Pancreas (tissue), 10 donors: ENCODE data around the gene RIMKLB. TPM values are rescaled to one million over a fixed set of nuclear protein-coding genes. Genes with fewer than 3 reads are reported as not detected.

ENCODE experiments used
- ATAC-seq, 4 donors: fragments of 200-7000 bp; cut with Tn5 transposase; one replicate each; pipeline versions ENCODE4 v1.8.0 to v1.9.1; 2020; ENCODE audit warnings: mild to moderate bottlenecking in 4 of 4, moderate library complexity in 4 of 4
- DNase-seq, 6 donors: peaks; one replicate each; pipeline ENCODE4 v3.0.0-alpha.2; 2020
- FAIRE-seq: peaks from 2 replicates; lab custom pipeline; 2012; peaks lifted over from hg19 to GRCh38; lab: Jason Lieb, UNC
- H3K27ac ChIP-seq, 4 donors: fragments of 200-600 bp; sonication (generic); 1 replicate in 3 of 4; 2 replicates in 1 of 4; pipeline versions ENCODE4 v1.5.0 to v1.8.0; 2020
- H3K27me3 ChIP-seq, 4 donors: fragments of 200-600 bp; one replicate each; pipeline ENCODE4 v1.8.0; 2021
- H3K36me3 ChIP-seq, 3 donors: fragments of 200-600 bp; sonication (generic) in 1 of 3; one replicate each; pipeline versions ENCODE4 v1.5.0 to v1.8.0; 2020 to 2021
- H3K4me1 ChIP-seq, 3 donors: fragments of 200-600 bp; one replicate each; pipeline ENCODE4 v1.8.0; 2021
- H3K4me3 ChIP-seq, 4 donors: fragments of 200-600 bp; sonication (generic) in 2 of 4; one replicate each; pipeline versions ENCODE4 v1.5.0 to v1.8.0; 2020 to 2021
- H3K9me3 ChIP-seq, 4 donors: fragments of 200-600 bp; one replicate each; pipeline ENCODE4 v1.8.0; 2021
- WGBS, 2 donors: extraction: QIAGEN DNeasy Blood & Tissue Kit; methylation state at CpG; one replicate each; pipeline ENCODE4 v1.1.7; 2013; 5-methylcytosine and 5-hydroxymethylcytosine counted together
- intact Hi-C, 3 donors: fragments of 100-400 bp; cut with DNase I; formaldehyde crosslinking; loops; one replicate each; pipeline versions ENCODE4 v1.11.1 to v1.14.2; 2022
- polyA plus RNA-seq, 2 donors: library from polyadenylated mRNA; stranded (reverse); fragments of 200-250 nt; gene quantifications; one replicate each; pipeline ENCODE4 v1.2.3, GENCODE V29; 2013
- total RNA-seq, 6 donors: library from RNA; stranded (reverse); fragmentation: NEBNext Ultra II Directional in 4 of 6; extraction: Animal tissue kit (Norgen Biotek cat#: 25700) in 4 of 6; gene quantifications; one replicate each; pipeline versions ENCODE4 v1.2.1 to v1.2.4, GENCODE V29; 2021 to 2023
- TF ChIP-seq, protein P1 (sequence below), 4 donors: fragments of 200-600 bp; sonication (generic) in 3 of 4; IDR thresholded peaks; one replicate each; pipeline versions ENCODE4 v1.5.0 to v1.8.0; 2021; ENCODE audit warnings: antibody characterized with exemption in 4 of 4
- donor health status: healthy with polysubstance abuse.
- donor health status: DM: no; HTN: no; CAD: no; lungs with moderate emphysema.
- donor health status: DM: no; HTN: no; CAD: no.
- donor health status: control.
- donor health status: control.
- donor health status: Bipolar disorder and iron deficiency.
- donor health status: DM: yes; HTN: yes; CAD: no.
- donor health status: DM: no; HTN: no; CAD: no.
- donor health status: DM: no; HTN: no; CAD: no.
- donor health status: DM: yes; HTN: yes; CAD: no.

The RIMKLB gene
- total and polyA plus RNA-seq, 8 donors = 5.1 to 46.2 (median 8.8) TPM

DNA sequence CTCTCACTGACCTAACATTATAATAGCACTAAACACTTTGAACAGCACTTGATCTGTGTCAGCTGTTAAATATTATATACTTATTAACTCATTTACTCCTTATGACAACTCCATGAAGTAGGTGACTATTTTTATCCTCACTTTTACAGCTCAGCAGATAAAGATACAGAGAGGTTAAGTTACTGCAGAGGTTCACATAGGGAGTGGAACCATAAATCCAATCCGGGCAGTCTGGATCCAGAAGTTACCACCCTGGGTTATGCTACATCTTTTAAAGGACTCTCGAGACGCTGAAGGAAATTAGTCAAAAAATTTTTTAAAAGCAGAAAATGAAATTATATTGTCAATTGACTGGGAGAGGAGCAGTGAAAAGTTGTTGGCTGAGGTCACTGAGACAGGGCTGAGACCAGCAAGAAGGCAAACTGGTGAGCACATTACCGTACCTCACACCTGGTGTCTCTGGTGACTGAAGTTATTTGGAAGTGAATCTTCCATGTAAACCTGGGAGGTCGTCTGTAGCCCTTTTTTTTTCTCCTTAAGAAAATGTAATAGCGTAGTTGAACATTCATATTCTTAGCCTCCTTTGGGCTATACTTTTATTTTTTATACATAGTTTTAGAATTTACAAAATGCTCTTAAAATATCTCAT, 1.2 kb upstream of the RIMKLB start:
- intact Hi-C loops = no loop called here
- peak overlapping the region; percentile 54 to 99 (median 86) for H3K4me3 ChIP-seq

DNA sequence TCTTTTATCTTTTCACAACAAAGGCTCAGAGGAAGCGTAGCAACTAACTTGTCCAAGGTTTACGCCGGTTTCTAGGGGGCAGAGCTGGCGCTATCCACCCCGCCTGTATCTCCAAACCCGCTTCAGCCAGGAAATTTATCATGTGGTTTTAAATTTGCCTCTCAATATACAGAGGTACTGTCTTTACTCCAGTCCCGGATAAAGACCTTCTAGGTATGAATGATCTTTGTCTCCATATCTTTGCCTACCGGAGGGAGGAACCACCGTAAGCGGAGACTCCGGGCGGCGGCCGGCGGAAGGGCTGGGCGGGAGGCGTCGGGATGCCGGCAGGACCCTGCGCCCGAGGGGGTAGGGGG, 693 bp upstream of the RIMKLB start:
- no peaks in the 10 kb centered on the region for H3K36me3 ChIP-seq
- peak overlapping the region; percentile 54 to 99 (median 86) for H3K4me3 ChIP-seq
- DNase-seq = peak in 1 of 6 donors; percentile 66
- H3K27ac ChIP-seq = peak overlapping the region in 3 of 4 donors; percentile 48 to 77 (median 75)
- ATAC-seq = peak; percentile 26 to 51 (median 40)
- whole genome bisulfite sequencing, 2 donors = 0 to 1% methylated on average over 21 of the region's 21 CpGs
- no peak for FAIRE-seq
- no peaks in the 10 kb centered on the region for H3K9me3 ChIP-seq
- TF ChIP-seq, protein P1, sequence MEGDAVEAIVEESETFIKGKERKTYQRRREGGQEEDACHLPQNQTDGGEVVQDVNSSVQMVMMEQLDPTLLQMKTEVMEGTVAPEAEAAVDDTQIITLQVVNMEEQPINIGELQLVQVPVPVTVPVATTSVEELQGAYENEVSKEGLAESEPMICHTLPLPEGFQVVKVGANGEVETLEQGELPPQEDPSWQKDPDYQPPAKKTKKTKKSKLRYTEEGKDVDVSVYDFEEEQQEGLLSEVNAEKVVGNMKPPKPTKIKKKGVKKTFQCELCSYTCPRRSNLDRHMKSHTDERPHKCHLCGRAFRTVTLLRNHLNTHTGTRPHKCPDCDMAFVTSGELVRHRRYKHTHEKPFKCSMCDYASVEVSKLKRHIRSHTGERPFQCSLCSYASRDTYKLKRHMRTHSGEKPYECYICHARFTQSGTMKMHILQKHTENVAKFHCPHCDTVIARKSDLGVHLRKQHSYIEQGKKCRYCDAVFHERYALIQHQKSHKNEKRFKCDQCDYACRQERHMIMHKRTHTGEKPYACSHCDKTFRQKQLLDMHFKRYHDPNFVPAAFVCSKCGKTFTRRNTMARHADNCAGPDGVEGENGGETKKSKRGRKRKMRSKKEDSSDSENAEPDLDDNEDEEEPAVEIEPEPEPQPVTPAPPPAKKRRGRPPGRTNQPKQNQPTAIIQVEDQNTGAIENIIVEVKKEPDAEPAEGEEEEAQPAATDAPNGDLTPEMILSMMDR (IDR thresholded peaks at IDR 0.05) = no peak
- intact Hi-C loops = no loop called here
- H3K4me1 ChIP-seq = peaks cover 0 to 13% (median 3%) of the 10 kb centered on the region in 3 donors
- H3K27me3 ChIP-seq = no peaks in the 10 kb centered on the region

More for the DNA sequence above, 1.2 kb upstream of the RIMKLB start:
- Histone ChIP-seq H3K27ac (peak overlapping the region in 2 of 4 donors; percentile 48 to 77), H3K4me1 (peaks cover 0 to 11% (median 3%) of the 10 kb centered on the region in 3 donors), H3K36me3 (no peaks in the 10 kb centered on the region), H3K27me3 (no peaks in the 10 kb centered on the region), H3K9me3 (no peaks in the 10 kb centered on the region)
- TF ChIP-seq, protein P1 (IDR thresholded peaks at IDR 0.05) = no peak
- no peak for DNase-seq
- ATAC-seq = no peak
- 15 to 29% methylated on average over 6 of the region's 6 CpGs for WGBS, 2 donors
- no peak for FAIRE-seq

DNA sequence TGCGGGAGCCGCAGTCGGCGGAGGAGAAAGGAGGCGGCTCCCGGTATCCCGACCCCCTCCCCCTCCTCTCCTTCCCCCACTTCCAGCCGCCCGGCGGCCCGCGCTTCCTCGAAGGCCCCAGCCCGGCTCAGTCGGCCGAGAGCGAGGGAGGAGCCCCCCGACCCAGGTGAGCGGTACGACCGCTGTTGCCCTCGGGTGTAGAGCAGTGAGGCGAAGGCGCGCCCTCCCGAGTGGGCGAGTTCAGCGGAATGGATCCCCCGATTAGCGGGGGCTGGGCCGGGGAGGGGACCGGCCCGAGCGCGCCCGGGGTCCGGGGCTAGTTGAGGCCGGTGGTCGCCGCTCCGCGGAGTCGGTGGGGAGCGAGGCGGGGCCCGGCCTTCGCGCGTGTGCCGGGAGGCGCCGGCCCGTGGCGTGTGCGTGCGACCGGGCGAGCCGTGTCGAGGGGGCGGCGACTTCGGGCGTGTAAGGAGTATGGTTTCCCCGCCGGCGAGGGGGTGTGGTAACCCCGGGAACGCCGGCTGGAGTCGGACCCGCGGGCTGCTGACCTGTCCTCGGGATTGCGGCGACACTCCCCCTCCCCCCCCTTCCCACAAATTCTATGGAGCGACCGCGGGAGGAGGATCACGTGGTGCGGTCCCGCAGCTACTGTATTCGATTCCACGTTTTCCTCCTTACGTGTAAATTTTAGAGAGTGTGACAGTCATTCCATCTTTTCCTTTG, 501 bp downstream of the RIMKLB start:
- DNase-seq = peak; percentile 42 to 82 (median 56)
- no peaks in the 10 kb centered on the region for H3K36me3 ChIP-seq
- H3K27ac ChIP-seq = peak overlapping the region; percentile 55 to 75 (median 71)
- WGBS, 2 donors = 0% methylated on average over 47 to 85 of the region's 85 CpGs
- no peak for FAIRE-seq
- no peaks in the 10 kb centered on the region for H3K27me3 ChIP-seq
- H3K9me3 ChIP-seq = no peaks in the 10 kb centered on the region
- peak overlapping the region; percentile 78 to 99 (median 93) for H3K4me3 ChIP-seq
- intact Hi-C loops = no loop called here
- peaks cover 3 to 20% (median 7%) of the 10 kb centered on the region in 3 donors for H3K4me1 ChIP-seq
- TF ChIP-seq, protein P1 (IDR thresholded peaks at IDR 0.05) = no peak
- ATAC-seq = peak; percentile 64 to 74 (median 67)

DNA sequence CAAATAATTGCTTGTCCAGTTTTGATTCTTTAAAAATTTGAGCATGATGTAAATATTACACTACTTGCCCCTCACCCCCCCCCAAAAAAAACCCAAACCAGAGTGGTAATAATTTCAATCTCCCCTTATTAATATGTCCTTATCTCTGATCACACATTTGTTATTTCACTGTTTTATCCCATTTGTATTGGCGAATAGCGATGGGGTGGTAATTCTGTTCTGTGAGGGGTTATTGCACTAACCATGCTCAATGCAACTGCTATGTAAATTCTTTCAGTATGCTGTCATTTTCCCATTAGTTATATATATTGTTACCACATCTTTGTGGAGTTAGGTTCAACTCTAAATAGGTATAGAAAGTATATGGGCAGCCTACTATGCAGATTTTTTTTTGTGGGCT, 1.1 kb downstream of the RIMKLB start:
- H3K4me1 ChIP-seq = peaks cover 3 to 20% (median 7%) of the 10 kb centered on the region in 3 donors

More for the DNA sequence above, 1.1 kb downstream of the RIMKLB start:
- intact Hi-C loops = no loop called here
- WGBS, 2 donors = 15% methylated on average over 2 of the region's 2 CpGs
- Histone ChIP-seq H3K27ac (no peak overlapping the region), H3K9me3 (no peaks in the 10 kb centered on the region), H3K36me3 (no peaks in the 10 kb centered on the region), H3K4me3 (peak overlapping the region; percentile 78 to 99 (median 93)), H3K27me3 (no peaks in the 10 kb centered on the region)
- no peak for ATAC-seq
- TF ChIP-seq, protein P1 (IDR thresholded peaks at IDR 0.05) = no peak
- no peak for FAIRE-seq
- DNase-seq = no peak
